Fibroblast of skin of abdomen (primary cell): ENCODE results near the gene TLK1. TPM values are rescaled to one million over a fixed set of nuclear protein-coding genes. Genes with fewer than 3 reads are reported as not detected.

ENCODE experiments used
- DNase-seq: peaks from one replicate; pipeline ENCODE4 v3.0.0-alpha.2; 2013
- polyA plus RNA-seq, 2 experiments: library from polyadenylated mRNA; unstranded; fragments of 120-200 nt; gene quantifications; one replicate each; pipeline ENCODE4 v1.2.1, GENCODE V29; 2013; ENCODE audit not compliant: insufficient read length in 2 of 2

Gene TLK1
- polyA plus RNA-seq (2013, experiment 1 of 2; ENCODE audit: insufficient read length): 19.4 TPM
- 17.4 TPM for polyA plus RNA-seq (2013, experiment 2 of 2; ENCODE audit: insufficient read length)

GRCh38 chr2:171160119-171160955 is at the start of gene TLK1:
Gene TLK1, minus strand, starts transcription at chr2:171160893. Its CDS starts 465 bp downstream, at chr2:171160428.
- peak; percentile 69 for DNase-seq

- no peak for DNase-seq
These were observed 49.6 kb upstream of the TLK1 start for GRCh38 chr2:171210216-171210863.

- no peak for DNase-seq
These were observed 48.0 kb upstream of the TLK1 start for GRCh38 chr2:171208657-171209056.

- no peak for DNase-seq
These were observed 45.9 kb upstream of the TLK1 start for GRCh38 chr2:171206422-171207115.

- no peak for DNase-seq
These were observed 44.9 kb upstream of the TLK1 start for GRCh38 chr2:171205551-171205950.

- DNase-seq: no peak
These were observed 41.1 kb upstream of the TLK1 start for GRCh38 chr2:171201767-171202166.

- DNase-seq: no peak
These were observed 40.6 kb upstream of the TLK1 start for GRCh38 chr2:171201271-171201670.

GRCh38 chr2:171200469-171200868 is 39.8 kb upstream of the TLK1 start:
- DNase-seq: no peak

GRCh38 chr2:171191021-171191420 is 30.3 kb upstream of the TLK1 start:
- DNase-seq: no peak

- DNase-seq: no peak
These were observed 27.1 kb upstream of the TLK1 start for GRCh38 chr2:171187819-171188218.

GRCh38 chr2:171187177-171187576 is 26.5 kb upstream of the TLK1 start:
- no peak for DNase-seq

- peak; percentile 71 for DNase-seq
These were observed 25.2 kb upstream of the TLK1 start for GRCh38 chr2:171185941-171186340.

GRCh38 chr2:171185165-171185818 is 24.6 kb upstream of the TLK1 start:
- no peak for DNase-seq

- DNase-seq: no peak
These were observed 20.7 kb upstream of the TLK1 start for GRCh38 chr2:171181064-171182049.

- no peak for DNase-seq
These were observed 19.7 kb upstream of the TLK1 start for GRCh38 chr2:171180229-171180930.

- DNase-seq: no peak
These were observed 18.3 kb upstream of the TLK1 start for GRCh38 chr2:171178993-171179392.

- DNase-seq: no peak
These were observed 15.8 kb upstream of the TLK1 start for GRCh38 chr2:171176516-171176915.

- no peak for DNase-seq
These were observed 13.4 kb upstream of the TLK1 start for GRCh38 chr2:171174075-171174474.

GRCh38 chr2:171173087-171173486 is 12.4 kb upstream of the TLK1 start:
- DNase-seq: peak; percentile 9

- no peak for DNase-seq
These were observed 11.1 kb upstream of the TLK1 start for GRCh38 chr2:171171808-171172207.

GRCh38 chr2:171169839-171170238 is 9.1 kb upstream of the TLK1 start:
- DNase-seq: no peak
